ENCODE data around the gene DUSP11. TPM values are rescaled to one million over a fixed set of nuclear protein-coding genes. Genes with fewer than 3 reads are reported as not detected.
"Not testable (repeated sequence)": the region's sequence is repeated elsewhere in the genome, so short reads cannot be mapped to it uniquely, and the experiment has no call there.

DUSP11 gene
- total and polyA plus RNA-seq, 2 of the 13 experiments (the other 11 are each of a cell fraction or from before 2014, with no cell fraction given), result 30.5 to 36.2 TPM

DNA sequence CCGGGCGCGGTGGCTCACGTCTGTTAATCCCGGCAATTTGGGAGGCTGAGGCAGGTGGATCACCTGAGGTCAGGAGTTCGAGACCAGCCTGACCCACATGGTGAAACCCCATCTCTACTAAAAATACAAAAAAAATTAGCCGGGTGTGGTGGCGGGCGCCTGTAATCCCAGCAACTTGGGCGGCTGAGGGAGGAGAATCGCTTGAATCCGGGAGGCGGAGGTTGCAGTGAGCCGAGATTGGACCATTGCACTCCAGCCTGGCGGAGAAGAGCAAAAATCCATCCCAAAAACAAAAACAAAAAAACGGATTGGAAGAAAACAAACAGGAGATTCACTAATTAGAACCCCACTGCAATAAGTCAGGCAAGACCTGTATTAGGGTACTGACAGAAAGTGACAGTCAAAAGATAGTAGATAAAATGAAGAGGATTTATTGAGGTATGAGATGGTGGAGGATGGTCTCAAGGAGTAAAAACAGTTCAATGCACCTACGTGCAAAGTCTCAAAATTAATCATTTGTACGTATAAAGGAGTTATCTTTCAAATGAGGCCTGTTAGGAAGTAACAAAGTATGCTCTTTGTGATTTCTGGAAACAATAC, 936 bp downstream of the DUSP11 start (continued):
- 0 out of 2 replicates have a peak, but pooled peaks have one; percentile 0 for TF ChIP-seq ZNF704 (CRISPR knock-in tag; IDR thresholded peaks at IDR 0.05; ENCODE audit: borderline replicate concordance)
- TF ChIP-seq ZNF460 (CRISPR knock-in tag; IDR thresholded peaks at IDR 0.05; ENCODE audit: borderline replicate concordance), result peak; percentile 87
- TF ChIP-seq MAZ (IDR thresholded peaks at IDR 0.05; ENCODE audit: borderline replicate concordance, low read depth, low read length), result not testable (repeated sequence)
- TF ChIP-seq MAZ (CRISPR knock-in tag; IDR thresholded peaks at IDR 0.05; ENCODE audit: low read depth), result 0 out of 2 replicates have a peak, but pooled peaks have one; percentile 38
- TF ChIP-seq ZNF781 (CRISPR knock-in tag; IDR thresholded peaks at IDR 0.05; ENCODE audit: borderline replicate concordance, not compliant biosample characterization), result peak; percentile 41
- TF ChIP-seq, protein P1, sequence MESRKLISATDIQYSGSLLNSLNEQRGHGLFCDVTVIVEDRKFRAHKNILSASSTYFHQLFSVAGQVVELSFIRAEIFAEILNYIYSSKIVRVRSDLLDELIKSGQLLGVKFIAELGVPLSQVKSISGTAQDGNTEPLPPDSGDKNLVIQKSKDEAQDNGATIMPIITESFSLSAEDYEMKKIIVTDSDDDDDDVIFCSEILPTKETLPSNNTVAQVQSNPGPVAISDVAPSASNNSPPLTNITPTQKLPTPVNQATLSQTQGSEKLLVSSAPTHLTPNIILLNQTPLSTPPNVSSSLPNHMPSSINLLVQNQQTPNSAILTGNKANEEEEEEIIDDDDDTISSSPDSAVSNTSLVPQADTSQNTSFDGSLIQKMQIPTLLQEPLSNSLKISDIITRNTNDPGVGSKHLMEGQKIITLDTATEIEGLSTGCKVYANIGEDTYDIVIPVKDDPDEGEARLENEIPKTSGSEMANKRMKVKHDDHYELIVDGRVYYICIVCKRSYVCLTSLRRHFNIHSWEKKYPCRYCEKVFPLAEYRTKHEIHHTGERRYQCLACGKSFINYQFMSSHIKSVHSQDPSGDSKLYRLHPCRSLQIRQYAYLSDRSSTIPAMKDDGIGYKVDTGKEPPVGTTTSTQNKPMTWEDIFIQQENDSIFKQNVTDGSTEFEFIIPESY (CRISPR knock-in tag; IDR thresholded peaks at IDR 0.05), result 0 out of 2 replicates have a peak, but pooled peaks have one; percentile 9

DNA sequence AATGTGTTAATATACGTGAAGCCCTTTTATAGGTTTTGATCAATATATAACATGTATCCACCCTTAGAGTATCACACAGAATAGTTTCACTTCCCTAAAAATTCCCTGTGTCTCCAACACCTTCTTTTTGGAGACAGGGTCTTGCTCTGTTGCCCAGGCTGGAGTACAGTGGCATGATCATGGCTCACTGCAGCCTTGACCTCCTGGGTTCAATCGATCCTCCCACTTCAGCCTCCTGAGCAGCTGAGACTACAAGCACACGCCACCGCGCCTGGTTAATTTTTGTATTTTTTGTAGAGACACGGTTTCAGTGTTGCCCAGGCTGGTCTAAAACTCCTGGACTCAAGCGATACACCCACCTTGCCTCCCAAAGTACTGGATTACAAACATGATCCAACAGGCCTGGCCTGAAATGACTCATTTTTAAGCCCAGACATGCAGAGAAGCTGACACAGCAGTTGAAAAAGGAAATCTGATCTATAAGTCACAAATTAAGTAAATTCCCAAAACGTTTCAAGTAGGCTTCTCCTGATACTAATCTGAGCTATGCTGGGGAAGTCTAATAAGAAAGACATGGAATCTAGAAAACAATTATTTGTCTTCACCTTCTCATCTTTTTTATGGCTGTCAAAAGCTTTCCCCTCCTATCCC, 2.9 kb downstream of the DUSP11 start:
- Histone ChIP-seq H2AFZ (ENCODE audit: low read length) (no peak overlapping the region), H3K4me2 (ENCODE audit: low read depth, low read length) (no peak overlapping the region), H3K27me3 (ENCODE audit: control insufficient read depth in 1 of 2, insufficient read depth in 2 of 2, low read length in 2 of 2) (no peaks in the 10 kb centered on the region; a peak in 1 of 5 replicates), H4K20me1 (ENCODE audit: insufficient read depth, low read length) (no peaks in the 10 kb centered on the region), H3K9me3 (ENCODE audit: low read length) (no peaks in the 10 kb centered on the region), H3K27ac (ENCODE audit: extremely low read length, insufficient read depth, low read length) (no peak overlapping the region), H3K4me3 (replicated peaks in 1 of 3; ENCODE audit: insufficient read depth in 1 of 3, low read depth in 2 of 3, low read length in 3 of 3) (no peak overlapping the region), H3K36me3 (replicated peaks in 1 of 2; ENCODE audit: control insufficient read depth in 1 of 2, insufficient read depth in 2 of 2, low read length in 2 of 2) (peaks cover 12 to 45% of the 10 kb centered on the region in 2 experiments), H3K79me2 (ENCODE audit: insufficient read depth, low read length) (peaks cover 26% of the 10 kb centered on the region), H3K9ac (ENCODE audit: insufficient read depth, low read depth, low read length) (no peak overlapping the region), H3K4me1 (ENCODE audit: insufficient read depth, low read length) (peaks cover 19% of the 10 kb centered on the region)
- DNase-seq (ENCODE audit: low spot score) (no peak), ATAC-seq (no peak), FAIRE-seq (no peak)
- ChIA-PET POLR2A (no interaction called here), CTCF (ENCODE audit: low intra/inter-chr PET ratio, low total read pairs) (no interaction called here)
- 88% methylated on average over 8 of the region's 8 CpGs for WGBS (ENCODE audit: low lambda C conversion rate)
- in situ Hi-C loops (cut with HindIII; ENCODE audit: extremely low pct_ligation_motif_present, low pct_unique_long_range_greater_than_20kb) (no loop called here), intact Hi-C loops (cut with micrococcal nuclease; ENCODE audit: unreplicated experiment) (no loop called here)
- BruUV-seq (replicated peaks), result no TSS peak
- TF ChIP-seq, protein P2, sequence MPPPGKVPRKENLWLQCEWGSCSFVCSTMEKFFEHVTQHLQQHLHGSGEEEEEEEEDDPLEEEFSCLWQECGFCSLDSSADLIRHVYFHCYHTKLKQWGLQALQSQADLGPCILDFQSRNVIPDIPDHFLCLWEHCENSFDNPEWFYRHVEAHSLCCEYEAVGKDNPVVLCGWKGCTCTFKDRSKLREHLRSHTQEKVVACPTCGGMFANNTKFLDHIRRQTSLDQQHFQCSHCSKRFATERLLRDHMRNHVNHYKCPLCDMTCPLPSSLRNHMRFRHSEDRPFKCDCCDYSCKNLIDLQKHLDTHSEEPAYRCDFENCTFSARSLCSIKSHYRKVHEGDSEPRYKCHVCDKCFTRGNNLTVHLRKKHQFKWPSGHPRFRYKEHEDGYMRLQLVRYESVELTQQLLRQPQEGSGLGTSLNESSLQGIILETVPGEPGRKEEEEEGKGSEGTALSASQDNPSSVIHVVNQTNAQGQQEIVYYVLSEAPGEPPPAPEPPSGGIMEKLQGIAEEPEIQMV (CRISPR knock-in tag; IDR thresholded peaks at IDR 0.05; ENCODE audit: low read depth), result no peak
- no peak for TF ChIP-seq MED13 (CRISPR knock-in tag; IDR thresholded peaks at IDR 0.05)
- 0 out of 4 replicates have a peak, but pooled peaks of 1 of the 2 experiments have one; percentile 23 for TF ChIP-seq MAFK (conservative IDR thresholded peaks at IDR 0.05 in 1 of 2, IDR thresholded peaks at IDR 0.05 in 1 of 2; ENCODE audit: low read length in 2 of 2)
- TF ChIP-seq ZFP82 (CRISPR knock-in tag; IDR thresholded peaks at IDR 0.05; ENCODE audit: borderline replicate concordance), result no peak
- no peak for TF ChIP-seq NFE2 (CRISPR knock-in tag; IDR thresholded peaks at IDR 0.05)
- TF ChIP-seq SIX1 (CRISPR knock-in tag; IDR thresholded peaks at IDR 0.05; ENCODE audit: borderline replicate concordance), result no peak
- no peak for TF ChIP-seq ZNF160 (CRISPR knock-in tag; IDR thresholded peaks at IDR 0.05)
- no peak for TF ChIP-seq ZNF136 (CRISPR knock-in tag; IDR thresholded peaks at IDR 0.05; ENCODE audit: low read depth)
- no peak for TF ChIP-seq SUZ12 (IDR thresholded peaks at IDR 0.05; ENCODE audit: low read depth, low read length)
- no peak for TF ChIP-seq SMC3 (IDR thresholded peaks at IDR 0.05; ENCODE audit: low read length)
- TF ChIP-seq TBL1XR1 (IDR thresholded peaks at IDR 0.05; ENCODE audit: borderline replicate concordance, low read length, partially characterized antibody), result no peak
